Stimulated activated CD4-positive, alpha-beta T cell treated with anti-CD3 and anti-CD28 coated beads, Interleukin-2, amount 100 ng/mL, for 4 hours (primary cell): ENCODE data around the gene CFI.
A peak's percentile ranks its signal among the peaks of the same experiment; 100 is the strongest.

Experiments
- DNase-seq: peaks from one replicate; pipeline ENCODE4 v3.0.0-alpha.2; 2020; ENCODE audit warnings: low read depth

Gene CFI

GRCh38 chr4:109801895-109802319 lies at the start of gene CFI:
CFI (minus strand) TSS chr4:109801999; CDS start chr4:109801971, 28 bp downstream.
- no peak for DNase-seq

DNA sequence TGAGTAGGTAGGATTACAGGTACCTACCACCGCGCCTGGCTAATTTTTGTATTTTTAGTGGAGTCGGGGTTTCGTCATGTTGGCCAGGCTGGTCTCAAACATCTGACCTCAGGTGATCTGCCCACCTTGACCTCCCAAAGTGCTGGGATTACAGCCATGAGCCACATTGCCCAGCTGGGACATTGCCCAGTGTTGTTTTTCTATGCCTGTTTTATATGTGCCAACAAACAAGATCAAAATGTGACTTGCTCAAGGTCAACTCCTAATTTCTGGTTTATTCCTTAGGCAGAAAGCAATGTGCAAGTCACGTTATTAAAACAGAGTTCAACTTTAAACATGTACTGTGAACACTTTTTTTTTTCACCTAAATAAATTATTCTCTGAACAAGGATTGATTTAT lies 48.8 kb upstream of the CFI start:
- DNase-seq, result no peak

- no peak for DNase-seq
Measured at GRCh38 chr4:109848501-109848900, 46.7 kb upstream of the CFI start.

DNA sequence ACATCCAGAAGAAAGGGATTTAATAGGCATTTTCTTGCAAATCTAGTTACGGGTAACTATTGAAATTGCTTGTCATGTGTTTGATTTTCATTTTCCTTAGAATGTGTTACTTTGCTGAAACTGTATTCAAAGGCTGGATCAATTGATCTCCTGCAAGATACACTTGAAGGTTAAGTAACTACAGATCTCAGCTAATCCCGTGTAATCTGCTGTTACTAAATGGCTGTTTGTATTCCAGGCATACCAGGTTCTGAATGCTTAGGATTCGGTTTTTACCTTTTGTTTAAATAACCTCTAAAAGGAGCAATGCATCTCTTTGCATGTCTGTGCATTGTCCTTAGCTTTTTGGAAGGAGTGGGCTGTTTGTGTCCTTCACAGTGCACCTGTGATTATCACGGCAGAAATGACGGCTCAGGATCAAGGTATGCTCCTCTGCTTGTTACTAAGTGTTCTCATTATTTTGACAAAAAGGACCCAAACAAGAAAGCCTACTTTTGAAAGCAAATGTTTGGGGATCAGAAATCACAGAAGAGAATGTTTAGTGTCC lies 46.2 kb upstream of the CFI start, which contains the start of gene LRIT3:
Gene LRIT3, plus strand, starts transcription at position 212 of the 547 bp plus-strand sequence. Its CDS starts 95 bp downstream, at position 307.
- no peak for DNase-seq

DNA sequence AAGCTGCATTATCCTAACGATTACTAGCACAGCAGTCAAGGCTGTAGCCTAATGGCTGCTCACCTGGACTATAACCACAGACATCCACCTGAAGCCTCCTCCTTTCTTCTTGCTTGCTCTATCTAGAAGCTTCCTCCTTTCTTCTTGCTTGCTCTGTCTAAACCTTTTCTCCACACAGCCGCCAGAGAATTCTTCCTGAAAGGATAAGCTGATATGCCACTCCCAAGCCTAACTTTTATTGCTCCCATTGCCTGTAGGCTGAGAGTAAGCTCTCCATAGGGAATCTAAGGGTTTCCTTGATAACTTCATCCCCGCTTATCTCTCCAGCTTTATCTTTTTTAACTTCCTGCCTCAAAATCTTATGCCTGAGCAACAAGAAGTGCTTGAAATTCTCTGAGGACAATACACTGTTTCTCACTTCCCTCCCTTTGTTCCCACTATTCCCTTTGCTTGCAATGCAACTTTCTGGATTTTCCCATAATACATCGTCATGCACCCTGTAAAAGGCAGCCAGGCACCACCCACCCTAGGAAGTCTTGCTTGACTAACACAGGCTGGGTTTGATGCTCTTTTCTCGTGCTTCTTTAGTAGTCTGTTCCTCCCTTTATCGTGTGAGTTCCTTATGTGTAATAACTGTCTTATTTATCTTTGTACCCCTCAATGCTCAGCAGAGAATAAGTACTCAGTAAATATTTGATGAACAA lies 44.7 kb upstream of the CFI start:
- no peak for DNase-seq

GRCh38 chr4:109836985-109837384 lies 35.2 kb upstream of the CFI start:
- DNase-seq, result no peak

GRCh38 chr4:109833756-109834155 lies 32.0 kb upstream of the CFI start:
- no peak for DNase-seq

- no peak for DNase-seq
Measured at GRCh38 chr4:109827672-109828071, 25.9 kb upstream of the CFI start, which contains the start of gene RRH. RRH (plus strand) TSS chr4:109827972; CDS start chr4:109828028, 56 bp downstream.

- no peak for DNase-seq
Measured at GRCh38 chr4:109826719-109827118, 24.9 kb upstream of the CFI start.

DNA sequence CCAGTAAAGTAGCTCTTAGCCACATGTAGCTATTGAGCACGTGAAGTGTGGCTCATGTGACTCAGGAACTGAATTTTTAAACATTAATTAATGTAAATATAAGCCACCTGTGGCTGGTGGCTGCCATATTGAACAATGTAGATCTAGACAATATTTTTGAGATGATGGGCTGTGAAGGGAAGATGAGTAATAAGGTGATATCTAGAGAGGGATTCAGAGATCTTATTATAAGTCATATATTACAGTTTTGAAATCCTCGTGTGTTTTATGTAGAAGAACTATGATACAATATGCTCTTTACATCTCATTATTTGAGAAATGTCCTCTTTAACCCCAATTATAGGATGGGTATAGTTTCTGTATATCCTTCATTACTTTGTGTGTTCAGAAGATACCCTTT lies 19.4 kb upstream of the CFI start:
- no peak for DNase-seq

DNA sequence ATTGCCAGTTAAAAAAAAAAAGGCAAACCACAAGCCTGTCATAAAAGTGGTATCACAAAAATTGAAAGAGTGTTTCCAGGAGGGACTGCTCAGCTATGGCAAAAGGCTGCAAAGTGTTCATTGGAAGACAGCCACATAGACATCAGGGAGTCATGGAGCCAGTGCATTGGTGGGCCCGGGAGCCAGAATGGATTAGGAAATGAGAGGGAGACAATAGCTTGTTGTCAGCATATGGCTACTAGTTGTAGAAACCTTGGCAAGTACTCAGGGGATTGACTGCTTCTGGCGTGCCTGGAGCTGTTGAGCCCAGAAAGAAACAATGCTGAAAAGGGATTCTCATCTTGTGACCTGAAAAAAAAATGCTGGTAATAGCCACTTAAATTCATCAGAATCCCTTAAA lies 18.8 kb upstream of the CFI start:
- DNase-seq, result no peak

GRCh38 chr4:109818268-109818667 lies 16.5 kb upstream of the CFI start:
- no peak for DNase-seq

- no peak for DNase-seq
Measured at GRCh38 chr4:109816894-109817293, 15.1 kb upstream of the CFI start.

GRCh38 chr4:109816082-109816442 lies 14.3 kb upstream of the CFI start:
- peak; percentile 57 for DNase-seq

DNA sequence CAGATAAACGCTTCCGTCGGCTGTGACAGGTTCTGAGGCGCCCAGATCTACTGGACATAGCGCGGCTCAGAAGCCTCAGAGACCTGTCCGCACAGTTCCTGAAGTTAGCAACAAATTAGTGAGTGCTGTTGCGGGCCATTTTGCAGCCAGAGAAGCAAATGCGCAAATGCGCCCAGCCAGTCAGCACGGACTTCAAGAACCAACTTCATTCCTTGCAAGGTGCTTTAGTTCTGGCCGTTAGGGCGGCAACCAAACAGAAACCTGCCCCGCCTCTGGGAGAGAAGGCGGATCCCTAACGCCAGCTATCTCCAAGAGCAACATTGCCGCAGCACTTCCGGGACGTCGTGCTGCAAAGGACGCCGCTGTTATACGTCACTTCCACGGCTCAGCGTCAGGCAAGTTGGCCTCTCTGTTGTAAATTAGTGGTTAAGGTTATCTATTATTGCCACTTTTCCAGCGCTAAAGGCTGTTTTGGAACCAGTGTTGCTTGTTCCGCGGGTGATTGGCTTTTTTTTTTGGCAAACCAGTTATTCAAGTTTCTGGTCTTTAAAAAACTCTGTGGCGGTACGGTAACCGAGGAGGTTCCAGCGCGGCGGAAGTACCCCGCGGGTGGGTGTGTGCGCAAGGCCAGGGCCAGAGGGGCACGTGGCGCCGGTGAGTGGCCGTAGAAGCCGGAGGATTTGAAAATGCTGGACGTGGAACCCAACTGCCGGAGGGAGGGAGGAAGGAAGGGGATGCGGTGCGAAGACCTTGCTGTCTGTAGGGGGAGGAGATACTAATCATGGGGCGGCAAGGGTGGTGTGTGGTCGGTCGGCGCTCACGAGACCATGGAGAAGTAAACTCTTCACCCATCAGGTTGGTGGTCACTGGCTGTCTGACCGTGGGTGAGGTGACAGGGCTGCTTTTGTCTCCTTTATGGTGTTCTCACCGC lies 13.6 kb upstream of the CFI start, which contains the start of gene GAR1:
Gene GAR1, plus strand, starts transcription at position 612 of the 931 bp plus-strand sequence. CDS start 403 bp downstream, outside the sequence.
- DNase-seq, result peak; percentile 80

DNA sequence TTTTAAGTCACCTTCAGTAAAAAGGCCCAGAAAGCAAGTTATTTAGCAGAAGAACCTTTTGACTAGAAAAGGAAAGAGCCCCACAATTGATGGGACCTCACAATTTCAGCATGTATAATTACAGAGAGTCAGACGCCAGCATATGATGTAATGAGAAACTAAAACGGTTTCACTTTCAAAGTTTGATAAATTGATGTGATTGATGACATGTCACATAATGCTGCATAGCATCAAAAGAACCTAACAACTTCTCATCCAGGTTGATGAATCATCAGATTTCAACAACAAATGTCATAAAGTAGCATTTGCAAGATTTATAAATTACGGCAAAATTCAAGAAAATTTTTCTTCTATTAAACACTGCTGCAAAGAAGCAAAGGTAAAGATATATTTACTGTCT lies 9.9 kb upstream of the CFI start:
- no peak for DNase-seq

DNA sequence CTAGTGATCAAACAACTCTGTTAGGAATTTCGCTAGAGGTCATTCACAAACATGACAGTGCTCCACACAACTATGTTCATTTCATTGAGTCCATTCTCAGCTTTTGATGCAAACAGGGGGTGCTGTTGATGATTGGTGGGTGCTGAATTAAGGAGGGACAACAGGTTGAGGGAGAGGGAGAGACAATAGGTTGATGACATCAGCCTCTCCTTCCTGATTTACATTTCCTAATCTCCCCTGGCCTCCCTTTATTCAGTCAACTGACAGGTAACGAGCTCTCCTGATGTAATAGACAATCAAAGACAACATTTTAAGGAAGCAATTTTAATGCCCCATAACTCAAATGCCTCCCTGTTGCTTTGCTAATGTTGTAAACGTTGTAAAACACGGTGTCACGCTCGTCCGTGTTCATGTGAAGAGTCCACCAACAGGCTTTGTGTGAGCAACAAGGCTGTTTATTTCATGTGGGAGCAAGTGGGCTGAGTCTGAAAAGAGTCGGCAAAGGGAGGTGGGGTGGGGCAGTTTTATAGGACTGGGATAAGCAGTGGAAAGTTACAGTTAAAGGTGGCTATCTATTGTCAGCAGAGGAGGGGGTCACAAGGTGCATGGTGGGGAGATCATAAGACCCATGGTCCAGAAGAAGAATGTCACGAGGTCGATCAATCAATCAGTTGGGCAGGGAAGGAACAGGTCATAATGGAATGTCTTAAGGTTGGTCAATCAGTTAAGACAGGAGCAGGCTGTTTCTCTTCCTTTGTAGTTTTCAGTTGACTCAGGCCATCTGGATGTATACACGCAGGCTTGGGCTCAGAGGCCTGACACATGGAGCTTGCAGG lies 9.0 kb upstream of the CFI start:
- no peak for DNase-seq

- no peak for DNase-seq
Measured at GRCh38 chr4:109809655-109810054, 7.9 kb upstream of the CFI start.

DNA sequence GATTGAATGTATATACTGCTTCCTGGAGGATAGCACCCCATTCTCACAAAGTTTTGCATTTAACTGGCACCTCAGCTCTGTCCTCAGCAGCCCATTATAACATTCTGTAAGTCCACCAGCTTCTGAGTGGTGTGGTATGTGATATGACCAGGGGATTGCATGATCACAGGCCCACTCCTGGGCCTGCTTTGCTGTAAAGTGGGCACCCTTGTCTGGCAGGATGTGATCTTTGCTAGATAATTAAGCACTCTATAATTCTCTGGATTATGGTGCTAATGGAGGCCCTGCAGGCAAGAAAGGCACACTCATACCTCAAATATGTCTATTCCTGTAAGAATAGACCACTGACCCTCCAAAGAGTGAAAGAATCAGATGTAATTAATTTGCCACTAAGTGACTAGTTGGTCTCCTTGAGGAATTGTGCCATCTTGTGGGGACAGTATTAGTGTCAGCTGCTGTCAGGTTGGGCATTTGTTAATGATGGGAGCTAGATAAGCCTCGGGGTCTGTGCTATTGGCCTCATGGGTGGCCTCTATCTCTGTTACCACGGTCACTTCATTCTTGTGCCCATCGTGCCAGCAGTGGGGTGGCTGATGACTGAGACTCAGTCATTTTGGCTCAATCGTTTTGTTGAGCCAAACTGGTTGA lies 2.2 kb upstream of the CFI start:
- no peak for DNase-seq

GRCh38 chr4:109801099-109801789 lies 555 bp downstream of the CFI start:
- no peak for DNase-seq

- DNase-seq, result no peak
Measured at GRCh38 chr4:109798866-109799265, 2.9 kb downstream of the CFI start.
